WTC11 (cell line): Measurements from ENCODE around the gene SSRP1. TPM values are rescaled to one million over a fixed set of nuclear protein-coding genes. Genes with fewer than 3 reads are reported as not detected.

ENCODE experiments used
- ATAC-seq: fragments of 200-7000 bp; cut with Tn5 transposase; 2 replicates; pipeline ENCODE4 v1.10.0; 2021; ENCODE audit warnings: mild to moderate bottlenecking, moderate library complexity
- CTCF ChIA-PET: fragments of 300-600 bp; sonication (Branson Sonifier 250); formaldehyde crosslinking; loops from one replicate; lab custom pipeline; 2021; ENCODE audit warnings: antibody characterized with exemption; lab: Charles Lee
- POLR2A ChIA-PET: fragments of 350-600 bp; sonication (Branson Sonifier 250); formaldehyde crosslinking; loops from one replicate; lab custom pipeline; 2021; ENCODE audit warnings: antibody characterized with exemption; lab: Charles Lee
- DNase-seq: peaks from one replicate; pipeline ENCODE4 v3.0.0; 2021; ENCODE audit warnings: low spot score
- H3K27ac Mint-ChIP-seq: 2 replicates; pipeline ENCODE4 v1.8.0; 2021; ENCODE audit warnings: mixed read lengths
- H3K27me3 Mint-ChIP-seq: 2 replicates; pipeline ENCODE4 v1.8.0; 2021; ENCODE audit warnings: low read depth, mild to moderate bottlenecking, moderate library complexity, mixed read lengths
- H3K36me3 Mint-ChIP-seq: 2 replicates; pipeline ENCODE4 v1.8.0; 2021; ENCODE audit warnings: mixed read lengths
- H3K4me1 Mint-ChIP-seq: 2 replicates; pipeline ENCODE4 v1.8.0; 2022; ENCODE audit warnings: mixed read lengths
- H3K4me3 Mint-ChIP-seq: 2 replicates; pipeline ENCODE4 v1.8.0; 2021; ENCODE audit warnings: mild to moderate bottlenecking, moderate library complexity, mixed read lengths
- H3K9me3 Mint-ChIP-seq: 2 replicates; pipeline ENCODE4 v1.8.0; 2021; ENCODE audit warnings: mixed read lengths
- ATF2 ChIP-seq: sonication (generic); formaldehyde crosslinking; IDR thresholded peaks from 2 replicates; pipeline ENCODE4 v1.8.1; 2022; ENCODE audit warnings: low read depth, missing genetic modification reagents, borderline replicate concordance
- ATF6 ChIP-seq: sonication (generic); formaldehyde crosslinking; IDR thresholded peaks from 2 replicates; pipeline ENCODE4 v1.8.1; 2023; ENCODE audit warnings: mild to moderate bottlenecking, missing genetic modification reagents
- ERG ChIP-seq: fragments of 250-450 bp; sonication (Bioruptor Pico); IDR thresholded peaks from 2 replicates; pipeline ENCODE4 v1.8.0; 2021; ENCODE audit warnings: mild to moderate bottlenecking
- ESRRA ChIP-seq: sonication (generic); formaldehyde crosslinking; IDR thresholded peaks from 2 replicates; pipeline ENCODE4 v1.8.1; 2022; ENCODE audit warnings: mild to moderate bottlenecking, missing genetic modification reagents, borderline replicate concordance
- HMGA2 ChIP-seq: fragments of 250-450 bp; sonication (Bioruptor Pico); IDR thresholded peaks from 2 replicates; pipeline ENCODE4 v1.4.0; 2021; ENCODE audit warnings: mild to moderate bottlenecking, moderate library complexity
- JAZF1 ChIP-seq: fragments of 250-450 bp; sonication (Bioruptor Pico); IDR thresholded peaks from 2 replicates; pipeline ENCODE4 v1.9.0; 2021; ENCODE audit warnings: moderate library complexity, mild to moderate bottlenecking, inconsistent platforms
- MYBL2 ChIP-seq: sonication (generic); formaldehyde crosslinking; IDR thresholded peaks from 2 replicates; pipeline ENCODE4 v1.8.1; 2023; ENCODE audit warnings: mild to moderate bottlenecking, moderate library complexity, missing genetic modification reagents
- NFATC4 ChIP-seq: fragments of 250-450 bp; sonication (Bioruptor Pico); IDR thresholded peaks from 2 replicates; pipeline ENCODE4 v1.9.0; 2021; ENCODE audit warnings: mild to moderate bottlenecking
- RELA ChIP-seq: sonication (generic); formaldehyde crosslinking; IDR thresholded peaks from 2 replicates; pipeline ENCODE4 v1.8.1; 2022; ENCODE audit warnings: missing genetic modification reagents, mild to moderate bottlenecking, borderline replicate concordance
- RORB ChIP-seq: fragments of 250-450 bp; sonication (Bioruptor Pico); IDR thresholded peaks from 2 replicates; pipeline ENCODE4 v1.9.0; 2021; ENCODE audit warnings: mild to moderate bottlenecking
- TEAD4 ChIP-seq: sonication (generic); formaldehyde crosslinking; IDR thresholded peaks from 2 replicates; pipeline ENCODE4 v1.8.0; 2022; ENCODE audit warnings: mild to moderate bottlenecking, missing genetic modification reagents
- ZNF423 ChIP-seq: fragments of 250-450 bp; sonication (Bioruptor Pico); IDR thresholded peaks from 2 replicates; pipeline ENCODE4 v2.1.2; 2022; ENCODE audit warnings: mild to moderate bottlenecking, moderate library complexity
- ZNF671 ChIP-seq: fragments of 250-450 bp; sonication (Bioruptor Pico); IDR thresholded peaks from 2 replicates; pipeline ENCODE4 v1.8.0; 2021; ENCODE audit warnings: mild to moderate bottlenecking
- total RNA-seq: library from RNA; stranded (reverse); gene quantifications from 3 replicates; pipeline ENCODE4 v1.2.3, GENCODE V29; 2021
- TF ChIP-seq, protein P1 (sequence below): sonication (generic); formaldehyde crosslinking; IDR thresholded peaks from 2 replicates; pipeline ENCODE4 v1.8.1; 2023; ENCODE audit warnings: mild to moderate bottlenecking, missing genetic modification reagents, borderline replicate concordance
- TF ChIP-seq, protein P2 (sequence below): sonication (generic); formaldehyde crosslinking; IDR thresholded peaks from 2 replicates; pipeline ENCODE4 v1.8.0; 2022; ENCODE audit warnings: mild to moderate bottlenecking, missing genetic modification reagents
- TF ChIP-seq, protein P3 (sequence below): sonication (generic); formaldehyde crosslinking; IDR thresholded peaks from 2 replicates; pipeline ENCODE4 v1.8.1; 2022; ENCODE audit warnings: low read depth, mild to moderate bottlenecking, moderate library complexity, missing genetic modification reagents, borderline replicate concordance
- TF ChIP-seq, protein P4 (sequence below): fragments of 250-450 bp; sonication (Bioruptor Pico); IDR thresholded peaks from 2 replicates; pipeline ENCODE4 v2.1.2; 2022; ENCODE audit warnings: mild to moderate bottlenecking, moderate library complexity
- TF ChIP-seq, protein P5 (sequence below): fragments of 250-450 bp; sonication (Bioruptor Pico); IDR thresholded peaks from 2 replicates; pipeline ENCODE4 v1.9.0; 2021; ENCODE audit warnings: mild to moderate bottlenecking
- TF ChIP-seq, protein P6 (sequence below): sonication (generic); formaldehyde crosslinking; IDR thresholded peaks from 2 replicates; pipeline ENCODE4 v1.8.1; 2022; ENCODE audit warnings: mild to moderate bottlenecking, missing genetic modification reagents, moderate library complexity, borderline replicate concordance
- TF ChIP-seq, protein P7 (sequence below): sonication (generic); formaldehyde crosslinking; IDR thresholded peaks from 2 replicates; pipeline ENCODE4 v1.8.1; 2022; ENCODE audit warnings: mild to moderate bottlenecking, moderate library complexity, missing genetic modification reagents

The SSRP1 gene
- total RNA-seq, 1 experiment from 2014 or later = 228 TPM

GRCh38 chr11:57374966-57375365 is 39.3 kb upstream of the SSRP1 start (continued):
- TF ChIP-seq, protein P1, sequence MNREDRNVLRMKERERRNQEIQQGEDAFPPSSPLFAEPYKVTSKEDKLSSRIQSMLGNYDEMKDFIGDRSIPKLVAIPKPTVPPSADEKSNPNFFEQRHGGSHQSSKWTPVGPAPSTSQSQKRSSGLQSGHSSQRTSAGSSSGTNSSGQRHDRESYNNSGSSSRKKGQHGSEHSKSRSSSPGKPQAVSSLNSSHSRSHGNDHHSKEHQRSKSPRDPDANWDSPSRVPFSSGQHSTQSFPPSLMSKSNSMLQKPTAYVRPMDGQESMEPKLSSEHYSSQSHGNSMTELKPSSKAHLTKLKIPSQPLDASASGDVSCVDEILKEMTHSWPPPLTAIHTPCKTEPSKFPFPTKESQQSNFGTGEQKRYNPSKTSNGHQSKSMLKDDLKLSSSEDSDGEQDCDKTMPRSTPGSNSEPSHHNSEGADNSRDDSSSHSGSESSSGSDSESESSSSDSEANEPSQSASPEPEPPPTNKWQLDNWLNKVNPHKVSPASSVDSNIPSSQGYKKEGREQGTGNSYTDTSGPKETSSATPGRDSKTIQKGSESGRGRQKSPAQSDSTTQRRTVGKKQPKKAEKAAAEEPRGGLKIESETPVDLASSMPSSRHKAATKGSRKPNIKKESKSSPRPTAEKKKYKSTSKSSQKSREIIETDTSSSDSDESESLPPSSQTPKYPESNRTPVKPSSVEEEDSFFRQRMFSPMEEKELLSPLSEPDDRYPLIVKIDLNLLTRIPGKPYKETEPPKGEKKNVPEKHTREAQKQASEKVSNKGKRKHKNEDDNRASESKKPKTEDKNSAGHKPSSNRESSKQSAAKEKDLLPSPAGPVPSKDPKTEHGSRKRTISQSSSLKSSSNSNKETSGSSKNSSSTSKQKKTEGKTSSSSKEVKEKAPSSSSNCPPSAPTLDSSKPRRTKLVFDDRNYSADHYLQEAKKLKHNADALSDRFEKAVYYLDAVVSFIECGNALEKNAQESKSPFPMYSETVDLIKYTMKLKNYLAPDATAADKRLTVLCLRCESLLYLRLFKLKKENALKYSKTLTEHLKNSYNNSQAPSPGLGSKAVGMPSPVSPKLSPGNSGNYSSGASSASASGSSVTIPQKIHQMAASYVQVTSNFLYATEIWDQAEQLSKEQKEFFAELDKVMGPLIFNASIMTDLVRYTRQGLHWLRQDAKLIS (CRISPR knock-in tag) = no peak
- TF ChIP-seq, protein P2, sequence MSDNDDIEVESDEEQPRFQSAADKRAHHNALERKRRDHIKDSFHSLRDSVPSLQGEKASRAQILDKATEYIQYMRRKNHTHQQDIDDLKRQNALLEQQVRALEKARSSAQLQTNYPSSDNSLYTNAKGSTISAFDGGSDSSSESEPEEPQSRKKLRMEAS (CRISPR knock-in tag) = no peak
- TF ChIP-seq ESRRA (no peak), ZNF671 (CRISPR knock-in tag) (no peak), ZNF423 (CRISPR knock-in tag) (no peak)

DNA sequence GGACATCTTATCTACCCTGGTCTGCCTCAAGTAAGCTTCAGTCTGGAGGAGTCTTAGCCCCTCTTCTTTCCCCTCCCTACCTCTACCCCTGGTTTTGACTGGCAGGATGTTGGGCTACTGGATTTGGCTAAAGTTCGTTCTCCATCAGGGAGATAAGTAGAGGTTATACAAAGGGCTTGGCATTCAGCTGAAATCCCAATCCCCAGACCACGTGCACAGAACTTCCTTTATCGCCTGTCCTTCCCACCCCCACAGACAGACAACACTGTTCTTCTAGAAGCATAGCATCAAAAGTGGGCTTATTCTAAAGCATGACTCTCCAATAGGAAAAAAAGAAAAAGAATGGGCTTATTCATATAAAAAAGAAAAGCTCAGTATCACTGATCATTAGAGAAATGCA is 37.5 kb upstream of the SSRP1 start:
- H3K4me1 Mint-ChIP-seq = peaks cover 2% of the 10 kb centered on the region; the same call in 1 of the 2 replicates
- no peak overlapping the region for H3K4me3 Mint-ChIP-seq
- H3K36me3 Mint-ChIP-seq = no peaks in the 10 kb centered on the region
- no peak overlapping the region for H3K27ac Mint-ChIP-seq
- TF ChIP-seq JAZF1 (CRISPR knock-in tag) (no peak), ATF2 (CRISPR knock-in tag) (no peak), HMGA2 (no peak), RELA (CRISPR knock-in tag) (no peak), ATF6 (CRISPR knock-in tag) (no peak), NFATC4 (CRISPR knock-in tag) (no peak), RORB (CRISPR knock-in tag) (no peak), TEAD4 (no peak), ERG (no peak), MYBL2 (no peak)
- TF ChIP-seq, protein P3, sequence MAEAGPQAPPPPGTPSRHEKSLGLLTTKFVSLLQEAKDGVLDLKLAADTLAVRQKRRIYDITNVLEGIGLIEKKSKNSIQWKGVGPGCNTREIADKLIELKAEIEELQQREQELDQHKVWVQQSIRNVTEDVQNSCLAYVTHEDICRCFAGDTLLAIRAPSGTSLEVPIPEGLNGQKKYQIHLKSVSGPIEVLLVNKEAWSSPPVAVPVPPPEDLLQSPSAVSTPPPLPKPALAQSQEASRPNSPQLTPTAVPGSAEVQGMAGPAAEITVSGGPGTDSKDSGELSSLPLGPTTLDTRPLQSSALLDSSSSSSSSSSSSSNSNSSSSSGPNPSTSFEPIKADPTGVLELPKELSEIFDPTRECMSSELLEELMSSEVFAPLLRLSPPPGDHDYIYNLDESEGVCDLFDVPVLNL (CRISPR knock-in tag) = no peak
- TF ChIP-seq, protein P4, sequence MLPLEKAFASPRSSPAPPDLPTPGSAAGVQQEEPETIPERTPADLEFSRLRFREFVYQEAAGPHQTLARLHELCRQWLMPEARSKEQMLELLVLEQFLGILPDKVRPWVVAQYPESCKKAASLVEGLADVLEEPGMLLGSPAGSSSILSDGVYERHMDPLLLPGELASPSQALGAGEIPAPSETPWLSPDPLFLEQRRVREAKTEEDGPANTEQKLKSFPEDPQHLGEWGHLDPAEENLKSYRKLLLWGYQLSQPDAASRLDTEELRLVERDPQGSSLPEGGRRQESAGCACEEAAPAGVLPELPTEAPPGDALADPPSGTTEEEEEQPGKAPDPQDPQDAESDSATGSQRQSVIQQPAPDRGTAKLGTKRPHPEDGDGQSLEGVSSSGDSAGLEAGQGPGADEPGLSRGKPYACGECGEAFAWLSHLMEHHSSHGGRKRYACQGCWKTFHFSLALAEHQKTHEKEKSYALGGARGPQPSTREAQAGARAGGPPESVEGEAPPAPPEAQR (CRISPR knock-in tag) = no peak
- TF ChIP-seq, protein P5, sequence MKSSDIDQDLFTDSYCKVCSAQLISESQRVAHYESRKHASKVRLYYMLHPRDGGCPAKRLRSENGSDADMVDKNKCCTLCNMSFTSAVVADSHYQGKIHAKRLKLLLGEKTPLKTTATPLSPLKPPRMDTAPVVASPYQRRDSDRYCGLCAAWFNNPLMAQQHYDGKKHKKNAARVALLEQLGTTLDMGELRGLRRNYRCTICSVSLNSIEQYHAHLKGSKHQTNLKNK = no peak
- TF ChIP-seq, protein P6, sequence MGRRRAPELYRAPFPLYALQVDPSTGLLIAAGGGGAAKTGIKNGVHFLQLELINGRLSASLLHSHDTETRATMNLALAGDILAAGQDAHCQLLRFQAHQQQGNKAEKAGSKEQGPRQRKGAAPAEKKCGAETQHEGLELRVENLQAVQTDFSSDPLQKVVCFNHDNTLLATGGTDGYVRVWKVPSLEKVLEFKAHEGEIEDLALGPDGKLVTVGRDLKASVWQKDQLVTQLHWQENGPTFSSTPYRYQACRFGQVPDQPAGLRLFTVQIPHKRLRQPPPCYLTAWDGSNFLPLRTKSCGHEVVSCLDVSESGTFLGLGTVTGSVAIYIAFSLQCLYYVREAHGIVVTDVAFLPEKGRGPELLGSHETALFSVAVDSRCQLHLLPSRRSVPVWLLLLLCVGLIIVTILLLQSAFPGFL = no peak
- TF ChIP-seq, protein P2 (CRISPR knock-in tag) = no peak
- TF ChIP-seq, protein P7, sequence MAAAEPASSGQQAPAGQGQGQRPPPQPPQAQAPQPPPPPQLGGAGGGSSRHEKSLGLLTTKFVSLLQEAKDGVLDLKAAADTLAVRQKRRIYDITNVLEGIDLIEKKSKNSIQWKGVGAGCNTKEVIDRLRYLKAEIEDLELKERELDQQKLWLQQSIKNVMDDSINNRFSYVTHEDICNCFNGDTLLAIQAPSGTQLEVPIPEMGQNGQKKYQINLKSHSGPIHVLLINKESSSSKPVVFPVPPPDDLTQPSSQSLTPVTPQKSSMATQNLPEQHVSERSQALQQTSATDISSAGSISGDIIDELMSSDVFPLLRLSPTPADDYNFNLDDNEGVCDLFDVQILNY = no peak
- ChIA-PET POLR2A (no interaction called here), CTCF (interaction anchor here (1.1 kb wide), 1 partner anchor 8 kb away, joined by 3 read pairs; no protein-coding TSS in a partner anchor)
- H3K27me3 Mint-ChIP-seq = peaks cover 17% of the 10 kb centered on the region
- DNase-seq (no peak), ATAC-seq (no peak)
- peaks cover 6% of the 10 kb centered on the region for H3K9me3 Mint-ChIP-seq
